ENCODE data around the gene ANKFY1.

- TF ChIP-seq CTCF (IDR thresholded peaks at IDR 0.05) (no peak), EP300 (IDR thresholded peaks at IDR 0.05; ENCODE audit: low read depth) (no peak)
These were observed 84.7 kb downstream of the ANKFY1 start for GRCh38 chr17:4179071-4179470.
